ENCODE data around the gene NXPH4.

NXPH4 gene

GRCh38 chr12:57219993-57220754 lies 3.6 kb downstream of the NXPH4 start:
- no peak for DNase-seq

- DNase-seq = no peak
Observed at GRCh38 chr12:57220770-57221168, 4.2 kb downstream of the NXPH4 start.

- DNase-seq = no peak
Observed at GRCh38 chr12:57221169-57221917, 4.7 kb downstream of the NXPH4 start.

- DNase-seq = no peak
Observed at GRCh38 chr12:57222286-57223190, 5.9 kb downstream of the NXPH4 start.

DNA sequence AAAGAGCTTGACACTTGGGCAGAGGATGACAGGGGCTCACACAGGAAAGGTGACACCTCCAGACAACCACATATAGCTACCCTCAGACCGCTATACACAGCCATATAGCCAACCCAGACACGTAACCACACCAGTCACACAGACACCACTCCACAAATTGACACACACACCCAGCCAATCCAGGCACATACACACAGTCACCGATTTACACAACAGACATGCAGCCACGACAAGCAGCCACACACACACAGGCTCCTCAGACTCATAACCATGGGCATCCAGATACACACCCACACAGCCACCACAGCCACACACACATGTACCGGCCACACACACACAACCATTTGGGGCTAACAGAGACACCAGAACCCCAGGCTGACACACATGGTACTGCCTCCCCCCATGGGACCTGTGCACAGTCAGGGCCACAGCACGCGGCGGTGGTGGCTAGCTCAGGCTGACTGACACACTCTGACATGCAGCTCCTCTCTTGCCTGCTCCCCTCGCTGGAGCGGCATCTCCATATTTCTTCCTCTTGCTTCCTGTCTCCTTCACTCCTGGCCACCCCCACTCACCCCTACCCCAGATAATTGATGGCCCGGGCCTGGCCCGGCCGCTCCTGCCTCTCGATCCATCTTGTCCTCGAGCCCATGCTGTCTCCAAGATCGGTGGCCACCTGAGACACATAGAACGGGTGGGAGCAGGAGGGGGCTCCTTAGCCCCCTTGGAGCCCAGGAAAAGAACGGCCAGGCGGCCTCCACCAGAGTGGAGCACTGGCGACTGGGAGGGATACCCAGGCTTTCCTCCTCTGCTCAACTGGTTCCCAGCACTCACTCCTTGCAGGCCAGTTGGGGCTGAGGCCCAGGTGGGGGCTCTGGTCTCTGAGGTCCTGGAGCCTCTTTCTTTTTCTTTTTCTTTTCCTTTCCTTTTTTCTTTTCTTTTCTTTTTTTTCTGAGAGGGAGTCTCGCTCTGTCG lies 6.9 kb downstream of the NXPH4 start:
- DNase-seq = peak; percentile 69

DNA sequence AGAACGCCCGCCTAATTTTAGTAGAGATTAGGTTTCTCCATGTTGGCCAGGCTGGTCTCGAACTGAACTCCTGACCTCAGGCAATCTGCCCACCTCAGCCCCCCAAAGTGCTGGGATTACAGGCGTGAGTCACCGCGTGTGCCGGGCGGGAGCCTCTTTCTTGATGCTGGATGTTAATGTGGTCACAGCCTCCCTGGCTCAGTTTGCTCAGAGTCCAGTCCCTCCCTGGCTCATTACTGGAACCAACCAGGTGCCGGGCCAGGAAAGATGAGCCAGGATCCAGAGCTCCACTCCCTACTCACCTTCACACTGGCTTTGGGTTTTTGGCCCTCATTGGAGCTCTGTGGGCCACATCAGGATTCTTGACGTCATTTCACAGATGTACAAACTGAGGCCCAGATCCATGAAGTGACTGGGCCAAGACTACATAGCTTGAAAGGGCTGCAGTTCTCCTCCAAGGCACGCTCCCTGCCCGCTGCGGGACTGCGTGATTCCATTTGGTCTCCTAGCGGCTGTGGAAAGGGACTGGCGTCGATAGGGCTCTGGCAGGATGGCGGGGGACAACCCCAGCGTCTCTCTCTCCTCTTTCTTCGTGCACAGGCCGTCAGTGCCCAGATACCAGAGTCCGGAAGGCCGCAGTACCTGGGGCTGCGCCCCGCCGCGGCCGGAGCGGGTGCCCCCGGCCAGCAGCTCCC lies 7.8 kb downstream of the NXPH4 start:
- no peak for DNase-seq

DNA sequence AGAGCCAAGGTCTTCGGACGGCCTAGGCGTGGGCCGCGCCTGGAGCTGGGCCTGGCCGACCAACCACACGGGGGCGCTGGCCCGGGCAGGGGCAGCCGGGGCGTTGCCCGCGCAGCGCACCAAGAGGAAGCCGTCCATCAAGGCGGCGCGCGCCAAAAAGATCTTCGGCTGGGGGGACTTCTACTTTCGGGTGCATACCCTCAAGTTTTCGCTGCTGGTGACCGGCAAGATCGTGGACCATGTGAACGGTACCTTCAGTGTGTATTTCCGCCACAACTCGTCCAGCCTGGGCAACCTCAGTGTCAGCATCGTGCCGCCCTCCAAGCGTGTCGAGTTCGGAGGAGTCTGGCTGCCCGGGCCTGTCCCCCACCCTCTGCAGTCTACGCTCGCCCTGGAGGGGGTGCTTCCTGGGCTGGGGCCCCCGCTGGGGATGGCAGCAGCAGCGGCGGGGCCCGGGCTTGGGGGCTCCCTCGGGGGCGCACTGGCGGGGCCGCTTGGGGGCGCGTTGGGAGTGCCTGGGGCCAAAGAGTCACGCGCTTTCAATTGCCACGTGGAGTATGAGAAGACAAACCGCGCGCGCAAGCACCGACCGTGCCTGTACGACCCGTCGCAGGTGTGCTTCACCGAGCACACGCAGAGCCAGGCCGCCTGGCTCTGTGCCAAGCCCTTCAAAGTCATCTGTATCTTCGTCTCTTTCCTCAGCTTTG lies 8.5 kb downstream of the NXPH4 start:
- DNase-seq = peak; percentile 80

DNA sequence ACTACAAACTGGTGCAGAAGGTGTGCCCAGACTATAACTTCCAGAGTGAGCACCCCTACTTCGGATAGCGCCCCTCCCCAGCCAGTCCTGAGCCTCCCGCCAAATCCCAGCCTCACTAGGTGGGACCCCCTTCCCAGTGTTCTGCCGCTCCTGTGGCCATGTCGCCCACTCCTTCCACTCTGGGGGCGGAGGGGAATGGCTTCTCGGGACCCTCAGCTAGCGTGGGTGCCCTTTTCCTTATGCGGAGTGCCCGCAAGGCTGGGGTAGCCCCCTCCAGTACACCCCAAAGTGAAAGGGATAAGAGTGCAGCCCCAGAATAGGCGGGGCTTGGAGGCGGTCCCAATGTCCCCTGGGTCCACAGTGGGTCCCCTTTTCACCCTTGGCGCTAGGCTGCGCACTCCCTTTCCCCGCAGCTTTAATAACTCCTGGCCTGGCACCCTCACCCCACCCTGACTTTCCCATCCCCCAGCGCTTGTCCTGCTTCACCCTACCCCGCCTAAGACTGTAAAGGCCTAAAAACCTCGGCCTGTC lies 9.2 kb downstream of the NXPH4 start:
- peak; percentile 57 for DNase-seq

DNA sequence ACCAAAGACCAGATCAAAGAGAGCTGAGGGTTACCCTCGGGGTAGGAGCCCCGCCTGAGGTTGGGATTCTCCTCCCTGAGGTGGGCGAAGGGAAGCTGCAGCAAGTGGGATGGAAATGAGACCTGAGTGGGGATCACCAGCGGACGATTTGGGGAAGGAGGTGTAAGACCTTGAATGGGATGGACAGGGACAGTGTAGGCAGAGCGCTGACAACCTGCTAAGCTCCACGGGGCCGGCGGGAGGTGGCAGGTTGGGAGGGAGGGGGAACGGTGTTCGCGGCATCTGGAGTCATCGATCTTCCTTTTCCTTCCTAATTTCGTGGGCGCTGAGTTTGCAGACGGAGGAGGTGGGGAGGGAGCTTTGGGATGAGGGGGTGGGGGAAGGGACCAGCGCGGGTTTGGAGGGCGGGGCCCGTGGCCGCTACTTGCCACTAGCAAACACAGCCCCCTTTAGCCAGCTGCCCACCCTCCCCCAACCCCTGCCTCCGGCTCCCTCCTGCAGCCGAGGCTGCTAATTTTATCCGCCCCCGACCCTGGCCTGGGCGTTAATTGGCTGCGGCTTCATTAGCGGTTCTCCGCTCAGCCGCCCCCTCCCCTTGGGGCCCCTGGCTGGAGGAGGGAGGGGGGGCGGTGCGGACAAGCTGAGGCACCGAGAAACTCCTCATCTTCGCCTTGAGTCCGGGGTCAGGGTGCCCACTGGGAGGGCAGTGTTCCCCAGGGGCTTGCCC lies 10.2 kb downstream of the NXPH4 start:
- DNase-seq = peak; percentile 59

DNA sequence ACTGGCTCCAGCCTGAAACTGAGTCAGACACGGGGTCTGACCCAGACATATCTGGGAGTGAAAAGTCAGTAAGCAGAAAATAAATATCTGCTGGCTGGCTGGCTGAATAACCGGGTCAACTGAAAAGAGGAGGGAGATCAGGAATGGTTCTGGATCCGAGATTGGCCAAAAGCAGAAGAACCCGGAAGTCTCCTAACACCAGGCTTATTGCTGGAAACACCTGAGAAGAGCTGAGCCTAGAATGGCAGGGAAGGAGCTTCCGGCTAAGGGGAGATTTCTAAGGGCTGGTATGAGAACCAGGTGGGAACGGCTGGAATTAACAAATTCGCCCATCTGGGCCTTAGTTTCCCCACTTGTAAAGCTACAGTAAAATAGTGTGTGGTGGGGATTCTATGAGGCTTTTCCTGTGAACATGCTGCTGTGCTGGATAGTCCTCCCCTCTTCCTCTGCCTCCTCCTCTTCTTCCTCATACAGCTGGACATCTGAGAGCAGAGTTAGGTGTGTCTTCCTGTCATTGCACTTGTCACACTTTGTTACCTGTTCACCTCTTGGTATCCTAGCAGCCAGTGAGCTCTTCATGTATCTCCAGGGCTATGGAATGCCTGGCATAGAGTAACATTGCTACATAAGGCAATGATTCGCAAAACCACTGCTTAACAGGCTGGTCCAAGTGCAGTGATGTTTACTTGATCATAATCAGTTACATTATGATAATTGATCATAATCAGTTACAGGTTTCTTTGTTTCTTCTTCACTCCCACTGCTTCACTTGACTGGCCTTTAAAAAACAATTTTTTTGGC lies 10.9 kb downstream of the NXPH4 start:
- DNase-seq = no peak

GRCh38 chr12:57229046-57229633 lies 12.5 kb downstream of the NXPH4 start:
- no peak for DNase-seq

GRCh38 chr12:57229634-57230380 lies 13.2 kb downstream of the NXPH4 start, which contains the start of gene SHMT2:
SHMT2 (plus strand) TSS chr12:57229711; CDS start chr12:57229779, 68 bp downstream.
- DNase-seq = peak; percentile 95

DNA sequence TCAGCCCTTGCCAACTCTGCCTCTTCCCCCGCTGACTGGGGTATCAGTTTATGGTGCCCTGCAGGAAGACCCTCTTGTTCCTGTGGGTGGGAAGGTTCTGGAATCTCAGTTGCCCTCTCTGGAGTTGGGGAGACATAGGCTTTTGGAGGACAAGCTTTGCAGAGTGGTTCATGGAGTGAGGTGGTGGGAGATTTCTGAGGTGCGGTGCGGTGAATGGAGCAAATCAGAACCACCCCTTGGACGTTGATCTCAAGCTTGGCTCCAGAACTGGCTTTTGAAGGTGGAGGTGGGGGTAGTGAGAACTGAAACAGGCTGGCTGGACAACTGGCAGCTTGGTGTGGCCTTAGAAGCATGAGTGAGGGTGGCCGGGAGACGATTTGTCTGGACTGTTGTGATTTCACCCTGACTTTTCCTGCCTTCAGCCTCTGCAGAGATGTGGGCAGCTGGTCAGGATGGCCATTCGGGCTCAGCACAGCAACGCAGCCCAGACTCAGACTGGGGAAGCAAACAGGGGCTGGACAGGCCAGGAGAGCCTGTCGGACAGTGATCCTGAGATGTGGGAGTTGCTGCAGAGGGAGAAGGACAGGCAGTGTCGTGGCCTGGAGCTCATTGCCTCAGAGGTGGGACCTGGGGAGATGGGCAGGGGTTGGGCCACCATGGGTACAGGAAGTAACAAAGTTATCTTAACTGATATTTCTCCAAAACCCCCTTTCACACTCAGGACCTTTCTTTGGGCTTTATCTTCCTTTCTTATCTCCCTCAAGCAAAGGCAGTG lies 14.0 kb downstream of the NXPH4 start:
- no peak for DNase-seq

DNA sequence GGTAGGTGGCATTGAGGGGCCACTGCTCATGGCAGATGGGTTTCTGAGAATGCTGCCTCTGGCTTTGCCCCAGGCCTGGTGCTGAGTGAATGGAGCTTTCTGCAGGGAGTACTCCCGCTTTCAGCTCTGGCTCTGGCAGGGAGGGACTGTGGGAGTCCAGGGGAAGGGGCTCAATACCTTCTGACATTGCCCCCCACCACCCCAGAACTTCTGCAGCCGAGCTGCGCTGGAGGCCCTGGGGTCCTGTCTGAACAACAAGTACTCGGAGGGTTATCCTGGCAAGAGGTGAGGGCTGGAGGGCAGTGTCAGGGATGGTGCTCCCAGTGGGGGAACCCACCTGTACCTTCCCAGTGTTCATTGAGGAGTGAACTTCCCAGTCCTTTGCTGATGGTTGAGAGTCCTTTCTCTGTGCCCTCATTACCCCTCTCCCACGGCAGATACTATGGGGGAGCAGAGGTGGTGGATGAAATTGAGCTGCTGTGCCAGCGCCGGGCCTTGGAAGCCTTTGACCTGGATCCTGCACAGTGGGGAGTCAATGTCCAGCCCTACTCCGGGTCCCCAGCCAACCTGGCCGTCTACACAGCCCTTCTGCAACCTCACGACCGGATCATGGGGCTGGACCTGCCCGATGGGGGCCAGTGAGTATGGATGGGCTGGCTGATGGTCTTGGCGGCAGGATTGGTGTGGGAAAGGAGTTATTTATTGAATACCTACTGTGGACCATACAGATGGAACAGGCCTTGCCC lies 14.9 kb downstream of the NXPH4 start:
- no peak for DNase-seq

DNA sequence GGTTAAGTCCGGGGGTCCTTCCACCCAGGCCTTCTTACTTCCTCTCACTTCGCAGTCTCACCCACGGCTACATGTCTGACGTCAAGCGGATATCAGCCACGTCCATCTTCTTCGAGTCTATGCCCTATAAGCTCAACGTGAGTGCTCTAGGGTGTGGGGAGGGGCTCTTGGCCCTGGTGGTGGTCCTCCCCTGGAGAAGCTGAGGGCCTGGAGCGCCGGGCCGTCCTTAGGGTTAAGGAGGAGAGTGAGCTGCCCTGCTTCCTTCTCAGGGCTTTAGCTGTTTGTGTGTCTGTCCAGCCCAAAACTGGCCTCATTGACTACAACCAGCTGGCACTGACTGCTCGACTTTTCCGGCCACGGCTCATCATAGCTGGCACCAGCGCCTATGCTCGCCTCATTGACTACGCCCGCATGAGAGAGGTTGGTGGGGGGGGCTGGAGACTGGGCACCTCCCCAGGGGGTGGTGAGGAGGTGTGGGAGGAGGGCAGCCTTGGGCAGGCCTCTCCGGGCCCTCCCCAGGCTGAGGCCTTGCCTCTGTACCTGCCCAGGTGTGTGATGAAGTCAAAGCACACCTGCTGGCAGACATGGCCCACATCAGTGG lies 15.7 kb downstream of the NXPH4 start:
- DNase-seq = no peak

Measured in activated CD8-positive, alpha-beta memory T cell treated with anti-CD3 and anti-CD28 coated beads for 24 hours (primary cell).